WTC11 (cell line): ENCODE results near the gene GLRA1. TPM values are rescaled to one million over a fixed set of nuclear protein-coding genes. Genes with fewer than 3 reads are reported as not detected.

Experiments used
- ATAC-seq: fragments of 200-7000 bp; cut with Tn5 transposase; 2 replicates; pipeline ENCODE4 v1.10.0; 2021; ENCODE audit warnings: mild to moderate bottlenecking, moderate library complexity
- CTCF ChIA-PET: fragments of 300-600 bp; sonication (Branson Sonifier 250); formaldehyde crosslinking; loops from one replicate; lab custom pipeline; 2021; ENCODE audit warnings: antibody characterized with exemption; lab: Charles Lee
- POLR2A ChIA-PET: fragments of 350-600 bp; sonication (Branson Sonifier 250); formaldehyde crosslinking; loops from one replicate; lab custom pipeline; 2021; ENCODE audit warnings: antibody characterized with exemption; lab: Charles Lee
- DNase-seq: peaks from one replicate; pipeline ENCODE4 v3.0.0; 2021; ENCODE audit warnings: low spot score
- H3K27ac Mint-ChIP-seq: 2 replicates; pipeline ENCODE4 v1.8.0; 2021; ENCODE audit warnings: mixed read lengths
- H3K27me3 Mint-ChIP-seq: 2 replicates; pipeline ENCODE4 v1.8.0; 2021; ENCODE audit warnings: low read depth, mild to moderate bottlenecking, moderate library complexity, mixed read lengths
- H3K36me3 Mint-ChIP-seq: 2 replicates; pipeline ENCODE4 v1.8.0; 2021; ENCODE audit warnings: mixed read lengths
- H3K4me1 Mint-ChIP-seq: 2 replicates; pipeline ENCODE4 v1.8.0; 2022; ENCODE audit warnings: mixed read lengths
- H3K4me3 Mint-ChIP-seq: 2 replicates; pipeline ENCODE4 v1.8.0; 2021; ENCODE audit warnings: mild to moderate bottlenecking, moderate library complexity, mixed read lengths
- H3K9me3 Mint-ChIP-seq: 2 replicates; pipeline ENCODE4 v1.8.0; 2021; ENCODE audit warnings: mixed read lengths
- ATF6 ChIP-seq: sonication (generic); formaldehyde crosslinking; IDR thresholded peaks from 2 replicates; pipeline ENCODE4 v1.8.1; 2023; ENCODE audit warnings: mild to moderate bottlenecking, missing genetic modification reagents
- CBFB ChIP-seq: sonication (generic); formaldehyde crosslinking; IDR thresholded peaks from 2 replicates; pipeline ENCODE4 v1.8.1; 2022; ENCODE audit warnings: mild to moderate bottlenecking, low read depth, missing genetic modification reagents
- CREB1 ChIP-seq: sonication (generic); formaldehyde crosslinking; IDR thresholded peaks from 2 replicates; pipeline ENCODE4 v1.8.0; 2023; ENCODE audit warnings: mild to moderate bottlenecking, missing genetic modification reagents
- EMX1 ChIP-seq: fragments of 250-450 bp; sonication (Bioruptor Pico); IDR thresholded peaks from 2 replicates; pipeline ENCODE4 v1.8.0; 2021; ENCODE audit warnings: mild to moderate bottlenecking
- ESRRA ChIP-seq: sonication (generic); formaldehyde crosslinking; IDR thresholded peaks from 2 replicates; pipeline ENCODE4 v1.8.1; 2022; ENCODE audit warnings: mild to moderate bottlenecking, missing genetic modification reagents, borderline replicate concordance
- GRHL2 ChIP-seq: fragments of 250-450 bp; sonication (Bioruptor Pico); IDR thresholded peaks from 2 replicates; pipeline ENCODE4 v1.8.0; 2022; ENCODE audit warnings: mild to moderate bottlenecking, moderate library complexity; ENCODE audit not compliant: insufficient replicate concordance, severe bottlenecking
- HMGA2 ChIP-seq: fragments of 250-450 bp; sonication (Bioruptor Pico); IDR thresholded peaks from 2 replicates; pipeline ENCODE4 v1.4.0; 2021; ENCODE audit warnings: mild to moderate bottlenecking, moderate library complexity
- IRF1 ChIP-seq: sonication (generic); formaldehyde crosslinking; IDR thresholded peaks from 2 replicates; pipeline ENCODE4 v1.8.0; 2023; ENCODE audit warnings: missing genetic modification reagents
- JUN ChIP-seq: sonication (generic); formaldehyde crosslinking; IDR thresholded peaks from 2 replicates; pipeline ENCODE4 v1.8.0; 2023; ENCODE audit warnings: mild to moderate bottlenecking, missing genetic modification reagents
- KAT7 ChIP-seq: sonication (generic); formaldehyde crosslinking; IDR thresholded peaks from 2 replicates; pipeline ENCODE4 v1.8.1; 2023; ENCODE audit warnings: missing genetic modification reagents, mild to moderate bottlenecking, borderline replicate concordance
- MYBL2 ChIP-seq: sonication (generic); formaldehyde crosslinking; IDR thresholded peaks from 2 replicates; pipeline ENCODE4 v1.8.1; 2023; ENCODE audit warnings: mild to moderate bottlenecking, moderate library complexity, missing genetic modification reagents
- NFE2L1 ChIP-seq: sonication (generic); formaldehyde crosslinking; IDR thresholded peaks from 2 replicates; pipeline ENCODE4 v1.8.1; 2023; ENCODE audit warnings: missing genetic modification reagents
- ZBTB43 ChIP-seq: sonication (generic); formaldehyde crosslinking; IDR thresholded peaks from 2 replicates; pipeline ENCODE4 v1.8.1; 2023; ENCODE audit warnings: mild to moderate bottlenecking, missing genetic modification reagents
- ZNF121 ChIP-seq: sonication (generic); formaldehyde crosslinking; IDR thresholded peaks from 2 replicates; pipeline ENCODE4 v1.8.0; 2023; ENCODE audit warnings: missing genetic modification reagents
- ZNF219 ChIP-seq: sonication (generic); formaldehyde crosslinking; IDR thresholded peaks from 2 replicates; pipeline ENCODE4 v1.8.0; 2023; ENCODE audit warnings: missing genetic modification reagents, mild to moderate bottlenecking, borderline replicate concordance
- ZNF416 ChIP-seq: fragments of 250-450 bp; sonication (Bioruptor Pico); IDR thresholded peaks from 2 replicates; pipeline ENCODE4 v1.9.0; 2021; ENCODE audit warnings: mild to moderate bottlenecking, inconsistent platforms
- ZNF512 ChIP-seq: sonication (generic); formaldehyde crosslinking; IDR thresholded peaks from 2 replicates; pipeline ENCODE4 v1.8.1; 2022; ENCODE audit warnings: missing genetic modification reagents, borderline replicate concordance
- total RNA-seq: library from RNA; stranded (reverse); gene quantifications from 3 replicates; pipeline ENCODE4 v1.2.3, GENCODE V29; 2021
- TF ChIP-seq, protein P1 (sequence below): sonication (generic); formaldehyde crosslinking; IDR thresholded peaks from 2 replicates; pipeline ENCODE4 v1.8.0; 2023; ENCODE audit warnings: missing genetic modification reagents, mild to moderate bottlenecking, borderline replicate concordance
- TF ChIP-seq, protein P2 (sequence below): fragments of 250-450 bp; sonication (Bioruptor Pico); IDR thresholded peaks from 2 replicates; pipeline ENCODE4 v1.9.0; 2021; ENCODE audit warnings: mild to moderate bottlenecking

GLRA1 gene
- total RNA-seq, 1 experiment from 2014 or later, result not detected

- TF ChIP-seq ATF6 (CRISPR knock-in tag) (no peak), GRHL2 (CRISPR knock-in tag) (no peak), KAT7 (no peak), IRF1 (CRISPR knock-in tag) (no peak)
Measured at GRCh38 chr5:151812757-151813309, 111.8 kb downstream of the GLRA1 start (continued).

DNA sequence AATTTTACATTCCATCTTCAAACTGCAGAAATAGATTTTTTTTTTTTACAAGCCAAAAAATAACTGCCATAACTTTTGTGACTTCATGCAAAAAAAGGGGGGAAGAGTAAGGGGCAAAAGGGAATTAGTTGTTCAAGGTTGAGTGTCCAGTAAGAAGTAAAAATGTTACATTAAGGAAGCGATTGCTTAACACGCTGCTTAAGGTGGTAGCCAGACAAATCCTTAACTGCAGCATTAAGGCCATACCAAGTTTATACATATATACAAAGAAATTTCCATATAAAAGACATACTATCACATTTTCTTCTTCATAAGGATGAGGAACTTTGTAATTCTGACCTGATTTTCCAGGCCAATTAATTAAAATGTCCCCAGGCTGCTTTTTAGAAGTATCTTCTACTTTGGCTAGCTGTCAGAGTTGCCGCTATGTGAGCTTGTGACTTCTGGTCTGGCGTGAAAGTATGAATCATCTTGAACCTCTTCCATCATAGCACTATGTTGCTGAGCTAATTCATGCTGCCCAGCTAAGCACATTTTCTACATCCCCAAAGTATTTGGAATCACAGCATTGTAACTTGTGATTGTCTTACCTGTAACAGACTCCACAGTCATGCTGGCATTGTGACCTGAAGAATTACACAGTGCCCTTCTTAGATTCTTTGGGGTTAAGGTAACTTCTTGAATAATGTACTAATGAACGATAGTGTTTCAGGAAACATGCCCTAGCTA, 112.9 kb downstream of the GLRA1 start:
- ChIA-PET POLR2A (no interaction called here), CTCF (no interaction called here)
- H3K36me3 Mint-ChIP-seq, result peaks cover 60% of the 10 kb centered on the region
- ATAC-seq (no peak), DNase-seq (no peak)
- peak overlapping the region; percentile 62 for H3K27ac Mint-ChIP-seq
- H3K9me3 Mint-ChIP-seq, result no peaks in the 10 kb centered on the region
- no peak overlapping the region for H3K4me3 Mint-ChIP-seq
- H3K27me3 Mint-ChIP-seq, result no peaks in the 10 kb centered on the region
- no peak for TF ChIP-seq MYBL2 (CRISPR knock-in tag)
- peaks cover 44% of the 10 kb centered on the region for H3K4me1 Mint-ChIP-seq

DNA sequence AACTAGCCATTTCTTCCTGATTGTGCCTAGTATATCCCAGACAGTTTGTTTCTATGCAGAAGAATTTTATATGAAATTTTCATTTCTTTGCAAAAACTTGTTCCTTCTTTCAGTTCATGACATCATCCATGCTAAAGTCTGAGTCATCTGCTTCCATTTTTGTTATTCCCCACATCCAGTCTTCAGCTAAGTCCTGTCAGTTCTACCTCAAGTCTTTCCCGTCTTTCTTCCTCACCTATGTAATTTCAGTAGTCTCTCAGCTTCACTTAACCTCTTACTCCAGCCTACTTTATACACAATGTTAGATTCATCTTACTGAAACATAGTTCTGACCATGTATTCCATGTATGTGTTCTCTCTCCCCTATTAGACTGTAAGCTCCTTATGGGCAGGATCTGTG, 113.8 kb downstream of the GLRA1 start:
- no peak for ATAC-seq
- CTCF ChIA-PET, result no interaction called here
- TF ChIP-seq JUN, result no peak
- no peak for TF ChIP-seq CREB1 (CRISPR knock-in tag)
- TF ChIP-seq ZNF416 (CRISPR knock-in tag), result no peak
- TF ChIP-seq HMGA2 (CRISPR knock-in tag), result no peak
- no peak for TF ChIP-seq EMX1
- no peak for TF ChIP-seq ESRRA (CRISPR knock-in tag)
- TF ChIP-seq, protein P1, sequence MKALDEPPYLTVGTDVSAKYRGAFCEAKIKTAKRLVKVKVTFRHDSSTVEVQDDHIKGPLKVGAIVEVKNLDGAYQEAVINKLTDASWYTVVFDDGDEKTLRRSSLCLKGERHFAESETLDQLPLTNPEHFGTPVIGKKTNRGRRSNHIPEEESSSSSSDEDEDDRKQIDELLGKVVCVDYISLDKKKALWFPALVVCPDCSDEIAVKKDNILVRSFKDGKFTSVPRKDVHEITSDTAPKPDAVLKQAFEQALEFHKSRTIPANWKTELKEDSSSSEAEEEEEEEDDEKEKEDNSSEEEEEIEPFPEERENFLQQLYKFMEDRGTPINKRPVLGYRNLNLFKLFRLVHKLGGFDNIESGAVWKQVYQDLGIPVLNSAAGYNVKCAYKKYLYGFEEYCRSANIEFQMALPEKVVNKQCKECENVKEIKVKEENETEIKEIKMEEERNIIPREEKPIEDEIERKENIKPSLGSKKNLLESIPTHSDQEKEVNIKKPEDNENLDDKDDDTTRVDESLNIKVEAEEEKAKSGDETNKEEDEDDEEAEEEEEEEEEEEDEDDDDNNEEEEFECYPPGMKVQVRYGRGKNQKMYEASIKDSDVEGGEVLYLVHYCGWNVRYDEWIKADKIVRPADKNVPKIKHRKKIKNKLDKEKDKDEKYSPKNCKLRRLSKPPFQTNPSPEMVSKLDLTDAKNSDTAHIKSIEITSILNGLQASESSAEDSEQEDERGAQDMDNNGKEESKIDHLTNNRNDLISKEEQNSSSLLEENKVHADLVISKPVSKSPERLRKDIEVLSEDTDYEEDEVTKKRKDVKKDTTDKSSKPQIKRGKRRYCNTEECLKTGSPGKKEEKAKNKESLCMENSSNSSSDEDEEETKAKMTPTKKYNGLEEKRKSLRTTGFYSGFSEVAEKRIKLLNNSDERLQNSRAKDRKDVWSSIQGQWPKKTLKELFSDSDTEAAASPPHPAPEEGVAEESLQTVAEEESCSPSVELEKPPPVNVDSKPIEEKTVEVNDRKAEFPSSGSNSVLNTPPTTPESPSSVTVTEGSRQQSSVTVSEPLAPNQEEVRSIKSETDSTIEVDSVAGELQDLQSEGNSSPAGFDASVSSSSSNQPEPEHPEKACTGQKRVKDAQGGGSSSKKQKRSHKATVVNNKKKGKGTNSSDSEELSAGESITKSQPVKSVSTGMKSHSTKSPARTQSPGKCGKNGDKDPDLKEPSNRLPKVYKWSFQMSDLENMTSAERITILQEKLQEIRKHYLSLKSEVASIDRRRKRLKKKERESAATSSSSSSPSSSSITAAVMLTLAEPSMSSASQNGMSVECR (CRISPR knock-in tag), result no peak
- TF ChIP-seq, protein P2, sequence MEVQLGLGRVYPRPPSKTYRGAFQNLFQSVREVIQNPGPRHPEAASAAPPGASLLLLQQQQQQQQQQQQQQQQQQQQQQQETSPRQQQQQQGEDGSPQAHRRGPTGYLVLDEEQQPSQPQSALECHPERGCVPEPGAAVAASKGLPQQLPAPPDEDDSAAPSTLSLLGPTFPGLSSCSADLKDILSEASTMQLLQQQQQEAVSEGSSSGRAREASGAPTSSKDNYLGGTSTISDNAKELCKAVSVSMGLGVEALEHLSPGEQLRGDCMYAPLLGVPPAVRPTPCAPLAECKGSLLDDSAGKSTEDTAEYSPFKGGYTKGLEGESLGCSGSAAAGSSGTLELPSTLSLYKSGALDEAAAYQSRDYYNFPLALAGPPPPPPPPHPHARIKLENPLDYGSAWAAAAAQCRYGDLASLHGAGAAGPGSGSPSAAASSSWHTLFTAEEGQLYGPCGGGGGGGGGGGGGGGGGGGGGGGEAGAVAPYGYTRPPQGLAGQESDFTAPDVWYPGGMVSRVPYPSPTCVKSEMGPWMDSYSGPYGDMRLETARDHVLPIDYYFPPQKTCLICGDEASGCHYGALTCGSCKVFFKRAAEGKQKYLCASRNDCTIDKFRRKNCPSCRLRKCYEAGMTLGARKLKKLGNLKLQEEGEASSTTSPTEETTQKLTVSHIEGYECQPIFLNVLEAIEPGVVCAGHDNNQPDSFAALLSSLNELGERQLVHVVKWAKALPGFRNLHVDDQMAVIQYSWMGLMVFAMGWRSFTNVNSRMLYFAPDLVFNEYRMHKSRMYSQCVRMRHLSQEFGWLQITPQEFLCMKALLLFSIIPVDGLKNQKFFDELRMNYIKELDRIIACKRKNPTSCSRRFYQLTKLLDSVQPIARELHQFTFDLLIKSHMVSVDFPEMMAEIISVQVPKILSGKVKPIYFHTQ (CRISPR knock-in tag), result no peak
- TF ChIP-seq NFE2L1 (CRISPR knock-in tag), result no peak
- TF ChIP-seq ZNF121 (CRISPR knock-in tag), result no peak
- TF ChIP-seq MYBL2 (CRISPR knock-in tag), result no peak
- no peak for TF ChIP-seq ZNF512
- no peak for TF ChIP-seq ZBTB43 (CRISPR knock-in tag)
- no peak for TF ChIP-seq ZNF219 (CRISPR knock-in tag)
- no peak for TF ChIP-seq CBFB (CRISPR knock-in tag)

More for the DNA sequence above, 113.8 kb downstream of the GLRA1 start:
- Mint-ChIP-seq H3K36me3 (peaks cover 65% of the 10 kb centered on the region), H3K9me3 (no peaks in the 10 kb centered on the region), H3K4me3 (no peak overlapping the region), H3K4me1 (peaks cover 36% of the 10 kb centered on the region), H3K27ac (no peak overlapping the region), H3K27me3 (no peaks in the 10 kb centered on the region)
- DNase-seq, result no peak
- POLR2A ChIA-PET, result no interaction called here
